ENCODE data around the gene NUDT4.
"Not testable (repeated sequence)": the region's sequence is repeated elsewhere in the genome, so short reads cannot be mapped to it uniquely, and the experiment has no call there.

The NUDT4 gene

DNA sequence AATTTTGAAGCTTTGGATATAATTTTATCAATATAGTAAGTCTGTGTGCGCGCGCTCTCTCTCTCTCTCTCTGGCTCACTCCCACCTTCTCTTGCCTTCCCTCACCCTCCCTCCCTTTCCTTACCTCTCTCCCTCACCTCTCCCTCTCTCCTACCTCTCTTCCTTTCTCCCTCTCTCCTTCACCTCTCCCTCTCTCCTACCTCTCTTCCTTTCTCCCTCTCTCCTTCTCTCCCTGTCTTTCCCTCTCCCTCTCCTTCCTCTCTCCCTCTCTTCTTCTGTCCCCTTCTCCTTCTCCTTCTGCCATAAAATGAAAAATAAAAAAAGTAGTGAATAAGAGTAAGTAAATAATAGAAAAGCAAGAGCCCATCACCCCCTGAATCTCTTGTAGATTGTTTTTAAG is 9.0 kb upstream of the NUDT4 start:
- no peak for DNase-seq (ENCODE audit: low read depth)

DNA sequence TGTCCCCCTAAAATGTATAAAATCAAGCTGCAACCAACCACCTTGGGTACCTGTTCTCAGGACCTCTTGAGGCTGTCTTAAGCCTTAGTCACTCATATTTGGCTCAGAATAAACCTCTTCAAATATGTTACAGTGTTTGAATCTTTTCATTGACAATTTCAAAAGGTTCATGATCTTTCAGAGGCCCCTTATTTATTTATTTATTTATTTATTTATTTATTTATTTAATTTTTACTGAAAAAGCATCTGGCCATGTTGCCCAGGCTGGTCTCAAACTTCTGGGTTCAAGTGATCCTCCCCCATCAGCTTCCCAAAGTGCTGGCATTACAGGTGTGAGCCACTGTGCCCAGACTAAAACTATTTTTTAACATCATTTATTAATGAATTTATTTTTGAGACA is 8.2 kb upstream of the NUDT4 start:
- no peak for DNase-seq (ENCODE audit: low read depth)

DNA sequence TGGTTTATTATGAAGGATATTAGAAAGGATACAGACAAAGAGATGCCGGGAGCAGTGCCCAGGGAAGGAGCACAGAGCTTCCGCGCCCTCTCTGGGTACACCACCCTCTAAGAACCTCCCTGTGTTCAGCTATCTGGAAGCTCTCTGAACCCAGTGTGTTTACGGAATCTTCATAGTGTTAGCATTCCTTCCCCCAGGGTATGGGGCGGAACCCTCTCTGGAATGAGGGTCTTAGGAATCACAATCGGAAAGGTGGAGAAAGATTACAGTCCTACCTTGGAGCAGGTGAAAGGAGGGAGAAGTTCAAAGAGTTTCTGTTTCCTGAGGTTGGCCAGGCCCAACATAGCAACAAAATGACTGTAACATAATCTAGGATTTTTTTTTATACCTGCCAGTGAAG is 6.8 kb upstream of the NUDT4 start:
- DNase-seq (ENCODE audit: low read depth), result no peak

DNA sequence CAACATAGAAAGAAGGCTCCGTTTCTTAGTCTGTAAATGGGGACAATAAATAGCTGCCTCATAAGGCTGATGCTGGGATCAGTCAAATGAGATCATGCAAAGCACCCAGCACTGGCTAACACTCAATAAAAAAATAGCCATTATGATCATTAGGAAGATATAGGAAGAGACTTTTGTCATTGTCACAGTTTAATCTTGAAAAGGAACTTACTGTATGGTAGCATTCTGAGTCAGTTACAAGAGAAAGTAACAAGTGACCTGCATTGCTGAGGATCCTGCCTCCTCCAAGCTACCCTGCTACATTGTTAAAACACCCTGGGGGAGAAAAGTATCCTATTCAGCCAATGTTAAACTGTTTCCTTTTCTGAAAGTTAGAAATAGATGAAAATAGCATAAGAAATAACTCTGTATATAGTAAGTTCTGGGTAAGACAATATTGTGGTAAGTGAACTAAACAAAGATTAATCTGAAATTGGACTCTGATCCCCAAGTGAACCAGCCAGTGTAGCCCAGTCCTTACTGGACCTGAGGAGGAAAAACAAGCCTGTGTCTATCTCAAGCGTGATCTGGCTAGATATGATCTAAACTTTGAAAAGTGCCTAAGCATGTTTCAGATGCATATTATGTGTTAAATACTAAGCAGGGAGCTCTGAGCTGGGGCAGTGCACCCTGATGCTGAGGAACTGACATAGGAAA is 3.6 kb upstream of the NUDT4 start:
- DNase-seq (ENCODE audit: low read depth), result no peak

DNA sequence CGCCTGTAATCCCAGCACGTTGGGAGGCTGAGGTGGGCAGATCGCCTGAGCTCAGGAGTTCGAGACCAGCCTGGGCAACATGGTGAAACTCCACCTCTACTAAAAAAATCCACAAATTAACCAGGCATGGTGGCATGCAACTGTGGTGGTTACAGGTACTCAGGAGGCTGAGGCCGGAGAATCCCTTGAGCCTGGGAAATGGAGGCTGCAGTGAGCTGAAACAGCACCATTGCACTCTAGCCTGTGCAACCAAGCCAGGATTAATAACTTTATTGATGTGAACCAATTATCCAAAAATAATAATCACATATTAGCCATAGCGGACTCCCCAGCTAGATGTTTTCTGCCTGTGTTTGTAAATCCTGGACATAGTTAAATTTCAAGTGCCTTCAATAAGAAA is 1.8 kb upstream of the NUDT4 start:
- DNase-seq (ENCODE audit: low read depth), result no peak

DNA sequence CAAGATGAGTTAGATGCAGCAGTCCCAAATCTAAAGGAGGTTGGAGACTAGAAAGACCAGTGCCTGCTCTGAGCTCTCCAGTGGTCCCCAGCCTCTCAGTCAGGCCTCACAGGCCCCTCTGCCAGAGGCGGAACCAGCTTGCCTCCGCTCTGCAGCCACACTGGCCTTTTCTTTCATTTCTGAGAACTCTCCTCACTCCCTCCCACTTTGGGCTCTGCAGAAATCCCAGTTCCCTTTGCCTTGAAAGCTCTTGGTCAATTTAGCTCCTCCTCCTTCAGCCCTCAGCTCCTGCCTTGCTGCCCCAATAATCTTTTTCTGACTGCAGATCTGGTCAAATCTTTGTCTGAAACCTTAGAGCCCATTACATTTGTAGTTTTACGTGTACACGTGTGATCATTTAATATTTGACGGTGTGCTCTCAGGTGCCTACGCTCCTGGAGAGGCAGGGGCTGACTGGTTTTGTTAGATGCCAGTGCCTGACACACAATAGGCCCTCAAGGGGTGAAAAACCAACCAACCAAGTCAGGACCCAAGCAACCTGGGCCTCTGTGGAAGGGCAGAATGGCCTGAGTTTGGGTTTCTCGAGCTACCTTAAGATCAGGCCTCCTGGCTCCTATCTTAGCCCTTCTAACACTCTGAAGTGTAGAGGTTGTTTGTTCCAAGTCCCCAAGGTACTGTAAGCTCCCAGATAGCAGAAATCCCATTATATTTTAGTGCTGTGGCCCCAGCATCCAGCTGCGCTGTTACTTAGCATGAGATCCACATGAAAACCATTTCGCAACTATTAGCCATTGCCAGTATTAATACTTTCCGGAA is 1.1 kb upstream of the NUDT4 start:
- DNase-seq (ENCODE audit: low read depth), result no peak

DNA sequence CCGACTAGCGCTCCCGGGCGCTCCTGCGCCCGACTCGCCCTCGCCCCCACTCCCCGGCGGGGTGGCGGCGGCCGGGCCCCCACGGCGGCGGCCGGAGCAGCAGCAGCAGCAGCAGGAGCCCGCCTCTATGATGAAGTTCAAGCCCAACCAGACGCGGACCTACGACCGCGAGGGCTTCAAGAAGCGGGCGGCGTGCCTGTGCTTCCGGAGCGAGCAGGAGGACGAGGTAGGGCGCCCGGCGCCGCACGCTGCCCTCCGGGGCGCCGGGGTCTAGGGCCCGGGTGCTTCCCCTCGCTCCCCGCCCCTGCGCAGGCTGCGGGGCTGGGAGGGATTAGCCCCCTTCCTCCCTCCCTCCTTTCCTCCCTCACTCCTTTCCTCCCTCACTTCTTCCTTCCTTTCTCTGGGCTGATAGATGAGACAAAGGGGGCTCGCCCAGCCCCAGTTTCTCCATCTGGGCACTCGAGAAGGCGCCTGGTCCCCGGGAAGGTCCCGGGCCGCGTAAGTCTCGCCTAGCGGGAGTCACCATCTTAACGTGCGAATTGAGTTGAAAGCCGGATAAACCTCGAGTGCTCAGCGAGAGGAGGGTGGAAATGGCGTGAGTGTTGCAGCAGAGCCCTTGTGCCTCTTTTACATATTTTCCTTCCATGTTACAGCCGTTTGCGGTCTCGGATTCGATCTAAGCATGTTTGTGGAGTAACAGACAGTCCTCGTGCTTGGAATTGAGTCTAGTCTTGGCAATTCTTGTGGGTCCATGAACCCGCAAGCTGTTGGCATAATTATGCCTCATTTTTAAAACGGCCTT is 672 bp downstream of the NUDT4 start:
- peak; percentile 49 for DNase-seq (ENCODE audit: low read depth)

DNA sequence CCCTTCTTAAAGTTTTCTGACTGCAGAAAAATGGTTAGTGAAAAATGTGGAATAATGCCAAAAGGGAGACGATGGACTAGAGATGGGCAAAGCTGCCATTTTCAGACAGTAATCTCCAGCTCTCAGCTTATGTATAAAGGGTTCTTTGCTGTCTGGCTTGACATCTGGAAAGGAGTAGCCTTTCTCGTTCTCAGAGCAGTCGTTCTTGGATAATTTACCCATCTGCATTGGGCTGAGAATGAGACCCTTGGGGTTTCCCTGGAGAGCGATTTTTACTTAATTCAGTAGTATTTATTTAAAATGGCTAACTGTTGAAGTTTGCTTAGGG is 1.2 kb downstream of the NUDT4 start:
- DNase-seq (ENCODE audit: low read depth), result no peak

DNA sequence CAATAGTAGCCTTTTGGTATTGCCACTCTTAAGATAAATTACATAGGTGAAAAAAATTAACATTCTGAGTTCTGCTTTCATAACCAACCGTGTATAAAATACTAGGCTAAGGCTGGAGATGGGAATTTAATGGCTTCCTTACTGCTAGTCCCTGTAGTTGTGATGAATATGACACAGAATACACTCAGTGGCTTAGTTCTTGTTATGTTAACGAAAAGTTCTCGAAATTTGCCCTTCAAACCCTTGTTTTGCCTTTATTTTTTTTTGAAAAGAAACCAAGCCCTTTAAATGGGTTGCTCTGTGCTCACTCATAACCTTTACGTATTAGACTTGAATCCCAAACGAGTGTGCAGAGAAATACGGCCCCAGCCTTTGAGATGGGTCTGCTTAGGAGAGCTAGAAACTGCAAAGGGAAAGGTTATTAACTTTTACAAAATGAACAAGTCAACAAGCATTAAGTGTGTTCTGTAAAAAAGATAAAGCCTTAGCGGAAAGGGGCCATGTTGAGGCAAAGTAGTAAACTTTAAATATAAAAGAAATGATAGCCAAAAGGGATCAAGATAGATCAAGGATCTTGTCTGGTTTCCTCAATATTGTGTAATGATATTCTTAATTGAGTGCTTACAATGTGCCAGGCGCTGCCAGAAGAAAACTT is 1.7 kb downstream of the NUDT4 start:
- no peak for DNase-seq (ENCODE audit: low read depth)

DNA sequence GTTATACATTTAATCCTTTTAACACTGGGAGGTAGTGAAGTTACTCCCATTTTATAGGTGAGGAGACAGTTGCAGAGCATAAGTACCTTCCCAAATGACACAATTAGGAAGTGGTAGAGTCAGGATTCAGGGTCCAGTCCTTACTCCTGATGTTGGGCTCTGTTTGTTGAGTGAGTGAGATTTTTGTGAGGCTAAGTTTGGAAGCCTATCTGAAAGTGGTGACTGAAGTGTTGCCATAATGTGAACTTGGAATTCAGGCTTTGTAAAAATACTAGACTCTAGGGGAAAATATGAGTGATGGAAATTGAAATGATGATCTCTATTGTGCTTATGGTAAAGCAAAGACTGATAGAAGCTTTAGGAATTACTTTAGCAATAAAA is 2.2 kb downstream of the NUDT4 start:
- no peak for DNase-seq (ENCODE audit: low read depth)

DNA sequence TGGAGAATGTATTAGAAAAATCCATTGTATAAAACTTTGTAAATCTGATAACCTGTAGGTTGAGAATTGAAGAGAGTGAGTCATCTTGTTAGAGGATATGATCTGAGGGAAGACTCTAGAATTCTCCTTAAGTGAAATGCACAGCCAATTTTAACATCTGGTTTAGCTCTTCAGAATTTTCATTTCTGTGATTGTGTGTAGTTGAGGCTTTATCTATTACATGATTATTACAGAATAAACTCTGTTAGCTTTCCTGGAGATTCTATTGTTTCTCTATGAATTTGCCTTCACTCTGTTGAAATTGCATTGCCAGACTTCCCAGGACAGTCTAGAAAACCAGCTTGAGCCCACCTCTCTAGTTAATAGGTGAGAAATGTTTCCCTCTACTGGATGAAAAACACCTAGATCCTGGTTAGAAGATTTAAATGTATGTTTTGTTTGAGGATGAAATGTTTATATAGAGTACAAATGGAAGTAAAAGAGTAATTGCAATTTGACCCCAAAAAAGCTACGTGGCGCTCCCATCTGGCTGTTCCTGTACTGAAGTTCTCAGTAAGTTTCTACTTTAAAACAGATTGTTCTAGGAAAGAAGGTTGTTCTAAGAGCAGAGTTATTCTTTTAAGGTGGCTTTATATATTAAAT is 2.9 kb downstream of the NUDT4 start:
- DNase-seq (ENCODE audit: low read depth), result no peak

DNA sequence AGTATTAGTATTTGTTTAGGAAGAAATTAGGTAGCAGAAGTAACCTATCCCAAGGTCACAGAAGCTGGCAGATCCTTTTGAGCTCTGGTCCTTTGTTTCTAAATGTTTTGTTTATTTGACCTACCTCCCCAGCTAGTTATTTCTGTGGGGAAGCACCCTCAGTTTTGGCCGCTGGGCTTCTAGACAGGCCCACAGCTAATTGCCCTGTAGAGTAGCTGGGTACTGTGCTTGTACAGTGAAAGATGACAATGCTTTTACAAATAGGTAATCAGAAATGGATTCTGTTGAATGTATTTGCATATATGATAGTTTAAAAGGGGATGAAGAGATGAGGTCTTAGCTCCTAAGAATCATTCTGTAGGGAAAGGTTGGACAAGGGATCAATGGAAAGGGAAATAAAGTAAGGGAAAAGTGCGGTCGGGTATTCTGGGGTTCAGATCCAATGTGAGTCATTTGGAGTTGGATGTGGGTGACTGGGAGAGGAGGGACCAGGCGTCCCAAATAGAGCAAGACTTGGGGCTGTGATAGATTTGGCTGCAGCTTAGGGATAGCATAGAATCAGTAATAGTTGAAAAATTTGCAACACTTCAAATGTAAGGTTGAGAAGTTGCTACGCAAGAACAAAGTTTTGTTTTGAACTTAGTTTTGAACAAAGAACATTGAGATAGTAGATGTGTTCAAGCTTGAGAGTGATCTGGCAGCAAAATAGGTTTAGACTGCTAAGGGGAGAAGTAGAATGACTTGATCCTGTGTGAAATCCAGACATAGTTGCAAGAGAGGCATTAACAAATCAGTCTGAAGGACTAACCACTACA is 3.6 kb downstream of the NUDT4 start:
- no peak for DNase-seq (ENCODE audit: low read depth)

DNA sequence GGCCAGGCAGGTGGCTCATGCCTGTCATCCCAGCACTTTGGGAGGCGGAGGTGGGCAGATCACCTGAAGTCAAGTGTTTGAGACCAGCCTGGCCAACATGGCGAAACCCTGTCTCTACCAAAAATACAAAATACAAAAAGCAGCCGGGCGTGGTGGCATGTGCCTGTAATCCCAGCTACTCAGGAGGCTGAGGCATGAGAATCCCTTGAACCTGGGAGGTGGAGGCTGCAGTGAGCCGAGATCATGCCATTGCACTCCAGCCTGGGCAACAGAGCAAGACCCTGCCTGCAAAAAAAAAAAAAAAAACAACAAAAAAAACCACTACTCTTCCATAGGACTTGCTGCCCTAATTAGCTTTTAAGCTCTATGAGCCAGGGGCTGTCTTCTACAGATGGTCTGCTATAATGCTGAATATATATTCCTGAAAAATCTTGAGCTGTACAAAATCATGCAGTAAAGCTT is 4.3 kb downstream of the NUDT4 start:
- not testable (repeated sequence) for DNase-seq (ENCODE audit: low read depth)

DNA sequence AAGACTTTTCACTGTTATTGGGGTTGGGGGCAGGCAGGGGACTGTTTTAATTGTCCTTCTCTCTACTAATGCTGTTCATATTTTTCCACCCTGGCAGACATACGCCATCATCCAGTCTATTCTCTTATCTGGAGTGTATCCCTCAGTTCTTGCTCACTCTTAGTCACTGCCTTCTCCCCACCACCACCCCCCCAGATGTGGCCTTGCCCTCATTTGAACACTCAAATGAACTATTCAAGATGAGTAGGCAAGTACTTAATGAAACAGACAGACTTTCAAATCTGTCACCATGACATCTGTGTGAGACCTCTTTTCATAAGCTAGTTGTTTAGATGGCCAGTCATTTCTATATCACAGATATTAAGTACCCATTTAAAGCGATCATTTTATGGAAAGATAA is 10.1 kb downstream of the NUDT4 start:
- no peak for DNase-seq (ENCODE audit: low read depth)

DNA sequence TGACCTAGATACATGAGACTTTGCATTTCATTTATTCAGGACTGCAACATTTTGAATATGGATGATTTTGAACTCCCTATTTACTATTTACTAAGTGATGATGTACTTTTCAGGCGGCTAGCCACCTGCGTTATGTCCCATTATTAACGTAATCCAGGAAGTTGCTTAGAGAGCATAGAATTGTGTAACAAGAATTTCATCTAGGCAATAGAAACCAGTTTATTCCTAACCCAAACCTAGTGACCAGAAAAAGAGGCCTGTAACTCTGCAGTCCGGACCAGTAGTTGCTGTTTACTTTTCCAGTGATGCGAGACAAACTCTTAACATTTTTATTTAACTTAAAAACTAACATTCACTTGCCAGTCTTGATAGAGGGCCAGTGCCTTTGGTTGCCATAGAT is 12.3 kb downstream of the NUDT4 start:
- no peak for DNase-seq (ENCODE audit: low read depth)

DNA sequence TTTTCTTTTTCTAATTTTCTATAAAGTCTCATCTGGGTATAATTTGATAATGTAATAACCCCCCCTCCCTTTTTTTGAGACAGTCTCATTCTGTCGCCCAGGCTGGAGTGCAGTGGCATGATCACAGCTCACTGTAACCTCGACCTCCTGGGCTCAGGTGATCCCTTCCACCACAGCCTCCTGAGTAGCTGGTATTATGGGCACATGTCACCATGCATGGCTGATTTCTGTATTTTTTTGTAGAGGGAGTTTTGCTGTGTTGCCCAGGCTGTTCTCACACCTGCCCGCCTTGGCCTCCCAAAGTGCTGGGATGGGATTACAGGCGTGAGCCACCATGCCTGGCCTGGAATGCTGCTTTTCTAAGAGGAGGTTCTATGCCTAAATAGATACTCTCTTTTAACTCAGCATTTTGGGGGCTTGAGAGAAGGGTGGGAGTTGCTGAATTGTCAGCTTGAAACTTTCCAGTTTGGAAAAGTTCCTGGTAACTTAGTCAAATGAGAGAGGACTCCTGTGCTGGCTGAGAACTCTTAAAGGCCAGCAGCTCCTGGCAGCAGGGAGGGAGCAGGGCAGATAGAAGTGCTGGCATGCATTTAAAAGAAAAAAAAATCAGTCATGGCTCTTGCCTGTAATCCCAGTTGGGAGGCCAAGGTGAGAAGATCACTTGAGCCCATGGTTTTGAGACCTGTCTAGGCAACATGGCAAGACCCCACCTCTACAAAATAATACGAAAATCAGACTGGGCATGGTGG is 13.0 kb downstream of the NUDT4 start:
- DNase-seq (ENCODE audit: low read depth), result no peak

DNA sequence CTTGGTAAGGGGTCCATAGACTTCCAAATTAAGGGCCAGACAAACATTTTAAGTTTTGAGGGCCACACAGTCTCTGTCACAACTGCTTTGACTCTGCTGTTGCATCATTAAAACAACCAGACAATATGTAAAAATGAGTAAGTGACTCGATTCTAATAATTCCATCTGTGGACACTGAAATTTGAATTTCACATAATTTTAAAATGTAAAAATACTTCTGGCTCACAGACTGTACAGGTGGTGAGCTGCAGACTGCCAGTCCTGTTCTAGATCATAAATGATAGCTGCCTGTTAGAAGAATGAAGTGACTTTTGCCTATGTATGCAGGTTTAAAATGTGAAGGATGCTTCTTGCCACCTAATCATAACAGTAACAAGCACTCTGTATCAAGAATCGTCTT is 15.7 kb downstream of the NUDT4 start:
- no peak for DNase-seq (ENCODE audit: low read depth)

DNA sequence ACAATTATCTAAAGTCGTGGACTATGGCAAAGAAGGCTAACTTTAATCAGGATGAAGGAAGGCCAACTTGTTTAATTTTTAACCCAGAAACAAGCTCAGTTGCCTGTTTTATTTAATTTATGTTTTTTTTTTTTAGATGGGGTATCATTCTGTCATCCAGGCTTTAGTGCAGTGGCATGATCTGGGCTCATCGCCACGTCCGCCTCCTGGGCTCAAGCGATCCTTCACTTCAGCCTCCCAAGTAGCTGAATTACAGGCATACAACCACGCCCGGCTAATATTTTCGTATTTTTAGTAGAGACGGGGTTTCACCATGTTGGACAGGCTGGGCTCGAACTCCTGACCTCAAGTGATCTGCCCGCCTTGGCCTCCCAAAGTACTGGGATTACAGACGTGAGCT is 19.7 kb downstream of the NUDT4 start:
- no peak for DNase-seq (ENCODE audit: low read depth)

DNA sequence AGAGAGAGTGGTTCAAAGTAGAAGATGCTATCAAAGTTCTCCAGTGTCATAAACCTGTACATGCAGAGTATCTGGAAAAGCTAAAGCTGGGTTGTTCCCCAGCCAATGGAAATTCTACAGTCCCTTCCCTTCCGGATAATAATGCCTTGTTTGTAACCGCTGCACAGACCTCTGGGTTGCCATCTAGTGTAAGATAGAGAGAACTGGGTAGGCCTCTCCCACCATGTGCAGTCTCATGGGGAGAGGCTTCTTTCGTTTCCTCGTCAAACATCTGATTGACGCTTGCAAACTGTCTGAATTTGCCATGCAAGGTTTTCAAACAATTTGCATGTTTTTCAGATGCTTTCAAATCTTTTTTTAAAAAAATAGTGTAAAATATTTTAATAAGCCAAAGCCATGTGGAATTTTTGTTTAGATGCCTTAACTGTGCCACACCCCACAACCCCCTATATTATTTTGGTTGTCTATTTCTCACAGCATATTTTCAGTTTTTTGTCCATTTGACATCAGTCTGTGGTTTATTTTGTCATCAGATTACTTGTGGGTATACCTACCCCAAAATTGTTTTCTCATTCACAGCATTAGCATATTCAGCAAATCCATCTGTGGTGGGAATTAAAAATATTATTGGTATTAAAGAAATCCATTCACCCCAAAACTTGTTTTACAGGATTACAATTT is 21.6 kb downstream of the NUDT4 start:
- DNase-seq (ENCODE audit: low read depth), result not testable (repeated sequence)
